Cardiac fibroblast (primary cell): ENCODE data around the gene ELFN1.

ENCODE experiments used
- DNase-seq, 2 donors: peaks; one replicate each; pipeline versions ENCODE4 v3.0.0 to v3.0.0-alpha.2; 2010; ENCODE audit warnings: low read depth in 2 of 2
- H3K4me3 ChIP-seq, 2 donors: replicated peaks in 1 of 2; 1 replicate in 1 of 2; 2 replicates in 1 of 2; pipeline ENCODE4 v1.5.1; 2011; ENCODE audit warnings: low read depth in 2 of 2, low read length in 2 of 2, mild to moderate bottlenecking in 2 of 2, moderate library complexity in 1 of 2
- TF ChIP-seq, protein P1 (sequence below): IDR thresholded peaks from one replicate; pipeline ENCODE4 v1.5.1; 2011; ENCODE audit warnings: low read depth, mild to moderate bottlenecking, low read length, inconsistent platforms

Gene ELFN1

GRCh38 chr7:1736830-1737229 lies 66.8 kb downstream of the ELFN1 start:
- TF ChIP-seq, protein P1, sequence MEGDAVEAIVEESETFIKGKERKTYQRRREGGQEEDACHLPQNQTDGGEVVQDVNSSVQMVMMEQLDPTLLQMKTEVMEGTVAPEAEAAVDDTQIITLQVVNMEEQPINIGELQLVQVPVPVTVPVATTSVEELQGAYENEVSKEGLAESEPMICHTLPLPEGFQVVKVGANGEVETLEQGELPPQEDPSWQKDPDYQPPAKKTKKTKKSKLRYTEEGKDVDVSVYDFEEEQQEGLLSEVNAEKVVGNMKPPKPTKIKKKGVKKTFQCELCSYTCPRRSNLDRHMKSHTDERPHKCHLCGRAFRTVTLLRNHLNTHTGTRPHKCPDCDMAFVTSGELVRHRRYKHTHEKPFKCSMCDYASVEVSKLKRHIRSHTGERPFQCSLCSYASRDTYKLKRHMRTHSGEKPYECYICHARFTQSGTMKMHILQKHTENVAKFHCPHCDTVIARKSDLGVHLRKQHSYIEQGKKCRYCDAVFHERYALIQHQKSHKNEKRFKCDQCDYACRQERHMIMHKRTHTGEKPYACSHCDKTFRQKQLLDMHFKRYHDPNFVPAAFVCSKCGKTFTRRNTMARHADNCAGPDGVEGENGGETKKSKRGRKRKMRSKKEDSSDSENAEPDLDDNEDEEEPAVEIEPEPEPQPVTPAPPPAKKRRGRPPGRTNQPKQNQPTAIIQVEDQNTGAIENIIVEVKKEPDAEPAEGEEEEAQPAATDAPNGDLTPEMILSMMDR, result no peak
- DNase-seq, result no peak
- no peak overlapping the region for H3K4me3 ChIP-seq

GRCh38 chr7:1737523-1737922 lies 67.4 kb downstream of the ELFN1 start:
- DNase-seq, result no peak
- H3K4me3 ChIP-seq, result no peak overlapping the region
- TF ChIP-seq, protein P1, result no peak

- DNase-seq, result no peak
- H3K4me3 ChIP-seq, result no peak overlapping the region
- TF ChIP-seq, protein P1, result no peak
Observed at GRCh38 chr7:1737956-1738355, 67.9 kb downstream of the ELFN1 start.

- no peak overlapping the region for H3K4me3 ChIP-seq
- no peak for DNase-seq
- TF ChIP-seq, protein P1, result no peak
Observed at GRCh38 chr7:1738511-1738910, 68.4 kb downstream of the ELFN1 start.

- H3K4me3 ChIP-seq, result no peak overlapping the region
- TF ChIP-seq, protein P1, result no peak
- DNase-seq, result no peak
Observed at GRCh38 chr7:1738956-1739355, 68.9 kb downstream of the ELFN1 start.

DNA sequence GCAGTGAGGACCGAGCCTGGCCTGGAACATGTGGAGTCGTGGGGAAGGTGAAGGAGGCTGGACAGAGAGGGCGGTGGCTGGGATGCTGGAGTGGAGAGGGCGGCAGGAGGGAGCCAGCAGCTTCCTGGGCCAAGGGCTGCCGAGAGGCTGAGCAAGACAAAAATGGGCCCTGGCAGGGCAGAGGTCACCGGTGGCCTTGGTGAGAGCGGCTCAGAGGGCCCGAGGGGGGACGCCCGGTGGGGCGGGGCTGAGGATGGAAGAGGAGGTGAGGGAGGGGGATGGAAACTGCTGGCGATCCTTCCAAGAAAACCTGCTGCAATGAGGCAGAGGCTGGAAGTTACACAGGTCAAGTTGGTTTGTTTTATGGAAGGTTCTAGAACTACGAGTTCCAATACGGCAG lies 69.5 kb downstream of the ELFN1 start:
- H3K4me3 ChIP-seq, result no peak overlapping the region
- TF ChIP-seq, protein P1, result no peak
- no peak for DNase-seq

- DNase-seq, result no peak
- TF ChIP-seq, protein P1, result no peak
- no peak overlapping the region for H3K4me3 ChIP-seq
Observed at GRCh38 chr7:1740214-1740613, 70.1 kb downstream of the ELFN1 start.
